ENCODE results near the gene TBCD. TPM values are rescaled to one million over a fixed set of nuclear protein-coding genes. Genes with fewer than 3 reads are reported as not detected.

TBCD gene
- total RNA-seq, 1 experiment from 2014 or later = 181 TPM

- Histone ChIP-seq H3K4me1 (peaks cover 40% of the 10 kb centered on the region), H3K36me3 (peaks cover 9% of the 10 kb centered on the region), H3K9me3 (replicated peaks) (no peaks in the 10 kb centered on the region), H3K4me3 (peak overlapping the region; percentile 31), H3K27me3 (no peaks in the 10 kb centered on the region), H3K27ac (peak overlapping the region; percentile 99)
- DNase-seq = peak; percentile 97
Measured at GRCh38 chr17:82892899-82893565, 141.2 kb downstream of the TBCD start.

GRCh38 chr17:82893779-82894178 is 141.9 kb downstream of the TBCD start:
- Histone ChIP-seq H3K36me3 (peaks cover 12% of the 10 kb centered on the region; the same call in 1 of the 2 replicates), H3K27ac (peak overlapping the region; percentile 99)
- DNase-seq = peak; percentile 99 to 100

DNA sequence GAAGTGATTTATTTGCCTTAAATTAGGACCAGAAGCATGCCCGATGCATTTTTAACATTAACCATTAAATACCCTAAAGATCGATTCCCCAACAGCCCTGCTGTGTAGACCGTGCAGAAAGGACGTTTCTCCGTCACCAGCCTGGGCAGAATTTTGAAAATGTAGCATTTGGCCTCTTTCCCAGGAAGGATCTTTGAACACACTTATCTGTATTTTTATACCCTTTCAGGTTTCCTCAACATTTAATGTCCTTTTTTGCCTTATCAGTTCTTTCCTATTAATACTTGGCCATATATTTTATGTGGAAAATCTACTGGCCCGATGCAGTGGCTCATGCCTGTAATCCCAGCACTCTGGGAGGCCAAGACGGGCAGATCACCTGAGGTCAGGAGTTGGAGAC is 142.5 kb downstream of the TBCD start:
- no peaks in the 10 kb centered on the region for H3K9me3 ChIP-seq (replicated peaks)
- H3K4me3 ChIP-seq = peak overlapping the region; percentile 31
- peak in 1 of 2 experiments; percentile 55 for DNase-seq
- H3K4me1 ChIP-seq = peaks cover 40% of the 10 kb centered on the region
- H3K27me3 ChIP-seq = no peaks in the 10 kb centered on the region
- peak overlapping the region; percentile 99 for H3K27ac ChIP-seq
- peaks cover 16% of the 10 kb centered on the region for H3K36me3 ChIP-seq

More at GRCh38 chr17:82893779-82894178, 141.9 kb downstream of the TBCD start:
- H3K27me3 ChIP-seq = no peaks in the 10 kb centered on the region
- peaks cover 40% of the 10 kb centered on the region for H3K4me1 ChIP-seq
- peak overlapping the region; percentile 31 for H3K4me3 ChIP-seq
- H3K9me3 ChIP-seq (replicated peaks) = no peaks in the 10 kb centered on the region

DNA sequence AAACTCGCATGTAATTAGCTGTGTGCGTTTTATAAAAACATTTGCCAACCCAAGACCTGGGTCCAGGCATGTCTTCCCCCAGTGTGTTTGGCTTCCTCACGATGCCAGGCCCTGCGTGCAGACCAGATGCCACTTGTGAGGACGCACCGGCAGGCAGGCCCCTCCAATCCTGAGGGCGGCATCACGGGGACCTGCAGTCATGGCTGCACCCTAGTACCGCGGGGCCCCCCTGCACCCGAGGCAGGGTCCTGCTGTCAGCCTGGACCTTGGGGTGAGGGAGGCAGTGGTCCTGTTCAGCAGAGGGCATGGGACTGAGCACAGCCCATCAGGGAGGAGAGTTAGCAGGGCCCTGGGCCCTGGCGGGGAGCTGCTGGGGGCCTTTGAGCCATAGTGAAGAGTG is 143.2 kb downstream of the TBCD start:
- Histone ChIP-seq H3K4me1 (peaks cover 40% of the 10 kb centered on the region), H3K36me3 (peaks cover 20% of the 10 kb centered on the region), H3K9me3 (replicated peaks) (no peaks in the 10 kb centered on the region), H3K4me3 (no peak overlapping the region), H3K27me3 (no peaks in the 10 kb centered on the region), H3K27ac (peak overlapping the region; percentile 99)
- no peak for DNase-seq

DNA sequence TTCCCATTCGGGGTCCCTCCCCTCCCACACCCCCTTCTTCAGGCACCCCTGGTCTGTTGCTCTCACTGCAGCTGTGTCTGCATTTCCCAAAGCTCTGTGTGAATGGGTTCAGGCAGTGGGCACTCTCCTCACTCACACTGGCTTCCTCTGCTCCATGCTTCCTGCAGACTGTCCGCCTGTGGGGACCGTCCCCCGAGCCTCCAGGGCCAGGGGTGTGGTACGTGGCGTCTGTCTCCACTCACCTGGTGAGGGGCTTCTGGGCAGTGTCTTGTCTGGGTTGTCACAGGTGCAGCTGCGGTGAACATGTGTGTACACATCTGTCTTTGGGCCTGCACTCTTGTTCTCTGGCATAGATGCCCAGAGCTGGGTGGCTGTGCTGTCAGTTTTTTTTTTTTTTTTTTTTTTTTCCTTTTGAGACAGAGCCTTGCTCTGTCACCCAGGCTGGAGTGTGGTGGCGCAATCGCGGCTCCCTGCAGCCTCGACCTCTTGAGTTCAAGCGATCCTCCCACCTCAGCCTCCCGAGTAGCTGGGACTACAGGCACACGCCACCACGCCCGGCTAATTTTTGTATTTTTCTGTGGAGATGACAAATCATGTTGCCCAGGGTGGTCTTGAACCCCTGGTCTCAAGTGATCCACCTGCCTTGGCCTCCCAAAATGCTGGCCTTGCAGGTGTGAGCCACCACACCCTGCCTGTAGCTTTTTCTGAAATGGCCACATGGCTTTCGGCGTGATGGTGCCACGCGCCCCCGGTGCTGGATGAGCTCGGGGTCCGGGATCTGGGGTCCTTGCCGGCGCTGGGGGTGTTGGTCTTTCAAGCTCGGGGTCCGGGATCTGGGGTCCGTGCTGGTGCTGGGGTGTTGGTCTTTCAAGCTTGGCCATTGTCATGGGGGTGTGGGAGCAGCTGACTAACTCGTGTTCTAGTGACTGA is 144.5 kb downstream of the TBCD start:
- H3K9me3 ChIP-seq (replicated peaks) = no peaks in the 10 kb centered on the region
- no peak for DNase-seq
- no peak overlapping the region for H3K27ac ChIP-seq
- H3K36me3 ChIP-seq = peaks cover 32% of the 10 kb centered on the region
- no peaks in the 10 kb centered on the region for H3K27me3 ChIP-seq
- peaks cover 44% of the 10 kb centered on the region for H3K4me1 ChIP-seq
- H3K4me3 ChIP-seq = no peak overlapping the region

- Histone ChIP-seq H3K9me3 (replicated peaks) (no peaks in the 10 kb centered on the region; the same call in 1 of the 2 replicates), H3K4me3 (no peak overlapping the region), H3K27me3 (no peaks in the 10 kb centered on the region), H3K36me3 (peaks cover 44% of the 10 kb centered on the region), H3K4me1 (peaks cover 39% of the 10 kb centered on the region), H3K27ac (no peak overlapping the region)
- DNase-seq = no peak
Measured at GRCh38 chr17:82897514-82898249, 145.8 kb downstream of the TBCD start.

- peaks cover 52% of the 10 kb centered on the region for H3K36me3 ChIP-seq
- no peak for DNase-seq
- peaks cover 32% of the 10 kb centered on the region for H3K4me1 ChIP-seq
- H3K9me3 ChIP-seq (replicated peaks) = no peaks in the 10 kb centered on the region; the same call in 1 of the 2 replicates
- H3K4me3 ChIP-seq = no peak overlapping the region
- no peak overlapping the region for H3K27ac ChIP-seq
- no peaks in the 10 kb centered on the region for H3K27me3 ChIP-seq
Measured at GRCh38 chr17:82898976-82899514, 147.2 kb downstream of the TBCD start.

DNA sequence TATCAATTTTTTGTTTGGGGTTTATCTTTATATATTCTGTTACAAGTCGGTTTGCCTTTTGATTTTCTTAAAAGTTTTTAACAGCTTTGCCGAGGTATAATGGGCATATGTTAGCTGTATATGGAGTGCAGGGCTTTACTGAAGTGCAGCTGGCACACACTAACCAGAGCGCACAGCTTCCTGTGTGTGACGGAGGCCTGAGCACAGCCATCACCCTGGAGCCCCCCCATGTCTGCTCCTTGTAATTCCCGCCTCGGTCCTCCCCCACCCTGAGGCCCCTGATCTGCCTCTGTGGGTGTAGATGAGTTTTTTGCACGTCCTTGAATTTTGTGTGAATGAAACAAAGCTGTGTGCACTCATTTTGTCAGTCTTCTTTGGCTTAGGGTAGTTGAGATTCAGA is 148.1 kb downstream of the TBCD start:
- Histone ChIP-seq H3K27ac (no peak overlapping the region), H3K4me1 (peaks cover 23% of the 10 kb centered on the region), H3K9me3 (replicated peaks) (no peaks in the 10 kb centered on the region; the same call in 1 of the 2 replicates), H3K4me3 (no peak overlapping the region), H3K36me3 (peaks cover 58% of the 10 kb centered on the region), H3K27me3 (no peaks in the 10 kb centered on the region)
- no peak for DNase-seq

GRCh38 chr17:82900741-82901140 is 148.9 kb downstream of the TBCD start:
- Histone ChIP-seq H3K9me3 (replicated peaks) (no peaks in the 10 kb centered on the region; the same call in 1 of the 2 replicates), H3K4me3 (no peak overlapping the region), H3K27ac (no peak overlapping the region), H3K27me3 (no peaks in the 10 kb centered on the region), H3K36me3 (peaks cover 61% of the 10 kb centered on the region), H3K4me1 (peaks cover 15% of the 10 kb centered on the region; the same call in 1 of the 2 replicates)
- no peak for DNase-seq

DNA sequence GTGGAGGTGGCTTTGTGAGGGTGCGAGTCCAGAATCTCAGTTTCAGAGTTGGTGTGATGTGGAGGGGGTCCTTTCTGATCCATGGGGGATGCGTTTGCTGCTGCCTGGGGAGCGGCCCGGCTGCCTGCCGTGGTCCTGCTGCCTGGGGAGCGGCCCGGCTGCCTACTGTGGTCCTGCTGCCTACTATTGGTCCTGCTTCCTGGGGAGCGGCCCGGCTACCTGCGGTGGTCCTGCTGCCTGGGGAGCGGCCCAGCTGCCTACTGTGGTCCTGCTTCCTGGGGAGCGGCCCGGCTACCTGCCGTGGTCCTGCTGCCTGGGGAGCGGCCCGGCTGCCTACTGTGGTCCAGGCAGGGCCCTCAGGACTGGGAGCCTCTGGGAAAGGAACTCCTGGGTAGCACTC is 149.5 kb downstream of the TBCD start:
- Histone ChIP-seq H3K36me3 (peaks cover 67% of the 10 kb centered on the region), H3K9me3 (replicated peaks) (no peaks in the 10 kb centered on the region; the same call in 1 of the 2 replicates), H3K27ac (no peak overlapping the region), H3K27me3 (no peaks in the 10 kb centered on the region), H3K4me3 (no peak overlapping the region), H3K4me1 (peaks cover 12% of the 10 kb centered on the region; the same call in 1 of the 2 replicates)
- no peak for DNase-seq

DNA sequence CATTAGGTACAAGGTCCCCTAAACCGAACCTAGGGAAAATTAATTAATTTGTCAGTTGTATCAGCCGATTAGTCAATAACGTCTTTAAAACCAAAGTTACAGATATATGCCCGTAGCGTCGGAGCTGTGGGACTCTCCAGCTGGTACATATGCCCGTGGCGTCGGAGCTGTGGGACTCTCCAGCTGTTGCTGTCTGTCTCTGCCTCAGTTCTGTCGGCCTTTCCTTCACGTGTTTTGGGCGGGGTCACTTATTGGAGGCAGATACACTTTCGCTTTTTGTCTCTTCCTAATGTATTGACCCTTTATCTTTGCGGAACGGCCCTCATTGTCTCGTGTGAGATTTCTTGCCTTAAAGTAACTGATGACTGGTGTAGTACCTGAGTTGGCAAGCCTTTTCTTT is 150.0 kb downstream of the TBCD start:
- H3K27ac ChIP-seq = no peak overlapping the region
- DNase-seq = no peak

GRCh38 chr17:82902972-82903874 is 151.4 kb downstream of the TBCD start:
- H3K4me1 ChIP-seq = peaks cover 12% of the 10 kb centered on the region; the same call in 1 of the 2 replicates
- peaks cover 74% of the 10 kb centered on the region for H3K36me3 ChIP-seq
- H3K9me3 ChIP-seq (replicated peaks) = no peaks in the 10 kb centered on the region; the same call in 1 of the 2 replicates
- DNase-seq = peak; percentile 51 to 52
- no peaks in the 10 kb centered on the region for H3K27me3 ChIP-seq
- H3K4me3 ChIP-seq = no peak overlapping the region
- no peak overlapping the region for H3K27ac ChIP-seq

More for the DNA sequence above, 150.0 kb downstream of the TBCD start:
- H3K27me3 ChIP-seq = no peaks in the 10 kb centered on the region
- peaks cover 71% of the 10 kb centered on the region for H3K36me3 ChIP-seq
- peaks cover 12% of the 10 kb centered on the region; the same call in 1 of the 2 replicates for H3K4me1 ChIP-seq
- H3K9me3 ChIP-seq (replicated peaks) = no peaks in the 10 kb centered on the region; the same call in 1 of the 2 replicates
- no peak overlapping the region for H3K4me3 ChIP-seq

DNA sequence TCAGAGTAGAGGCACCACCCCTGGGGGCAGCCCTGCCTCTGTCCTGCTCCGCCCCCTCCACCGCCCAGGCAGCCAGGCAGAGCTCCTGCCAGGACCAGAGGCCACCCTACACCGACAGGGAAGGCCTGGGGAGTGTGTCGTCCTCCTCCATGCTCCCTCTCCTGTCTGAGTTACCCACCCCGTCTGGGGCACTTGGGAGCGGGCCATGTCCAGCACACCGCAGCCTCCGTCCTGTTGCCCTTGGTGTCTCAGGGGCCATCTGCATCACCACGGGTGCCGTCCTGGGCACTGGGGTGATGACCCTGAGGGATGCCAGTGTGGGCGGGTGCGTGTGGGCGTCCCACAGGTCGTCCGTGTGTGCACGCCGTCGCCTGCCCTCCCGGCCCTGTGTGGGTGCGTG is 153.3 kb downstream of the TBCD start:
- Histone ChIP-seq H3K36me3 (peaks cover 74% of the 10 kb centered on the region), H3K4me1 (peaks cover 12% of the 10 kb centered on the region; the same call in 1 of the 2 replicates), H3K27ac (no peak overlapping the region), H3K4me3 (no peak overlapping the region), H3K27me3 (no peaks in the 10 kb centered on the region), H3K9me3 (replicated peaks) (no peaks in the 10 kb centered on the region; the same call in 1 of the 2 replicates)
- DNase-seq = no peak

Measured in SJCRH30 (cell line).